ENCODE measurements around the gene SYT2.
"Not testable (repeated sequence)": the region's sequence is repeated elsewhere in the genome, so short reads cannot be mapped to it uniquely, and the experiment has no call there.

The SYT2 gene

GRCh38 chr1:202569393-202570322, 140.6 kb downstream of the SYT2 start:
- no peak for DNase-seq (ENCODE audit: low spot score)

- DNase-seq (ENCODE audit: low spot score) = no peak
Measured at GRCh38 chr1:202568826-202569225, 141.4 kb downstream of the SYT2 start.

- DNase-seq (ENCODE audit: low spot score) = no peak
Measured at GRCh38 chr1:202568410-202568809, 141.8 kb downstream of the SYT2 start.

- DNase-seq (ENCODE audit: low spot score) = no peak
Measured at GRCh38 chr1:202567738-202568137, 142.5 kb downstream of the SYT2 start.

- DNase-seq (ENCODE audit: low spot score) = no peak
Measured at GRCh38 chr1:202565890-202566602, 144.2 kb downstream of the SYT2 start.

- no peak for DNase-seq (ENCODE audit: low spot score)
Measured at GRCh38 chr1:202564958-202565495, 145.2 kb downstream of the SYT2 start.

- no peak for DNase-seq (ENCODE audit: low spot score)
Measured at GRCh38 chr1:202563818-202564217, 146.4 kb downstream of the SYT2 start.

GRCh38 chr1:202562444-202563060, 147.7 kb downstream of the SYT2 start:
- DNase-seq (ENCODE audit: low spot score) = no peak

- DNase-seq (ENCODE audit: low spot score) = no peak
Measured at GRCh38 chr1:202561726-202562443, 148.4 kb downstream of the SYT2 start.

- DNase-seq (ENCODE audit: low spot score) = no peak
Measured at GRCh38 chr1:202561240-202561639, 149.0 kb downstream of the SYT2 start.

- not testable (repeated sequence) for DNase-seq (ENCODE audit: low spot score)
Measured at GRCh38 chr1:202557662-202558061, 152.6 kb downstream of the SYT2 start.

- DNase-seq (ENCODE audit: low spot score) = not testable (repeated sequence)
Measured at GRCh38 chr1:202556037-202556436, 154.2 kb downstream of the SYT2 start.

- DNase-seq (ENCODE audit: low spot score) = not testable (repeated sequence)
Measured at GRCh38 chr1:202554619-202555018, 155.6 kb downstream of the SYT2 start.

- DNase-seq (ENCODE audit: low spot score) = peak; percentile 80
Measured at GRCh38 chr1:202553560-202554038, 156.7 kb downstream of the SYT2 start.

- DNase-seq (ENCODE audit: low spot score) = not testable (repeated sequence)
Measured at GRCh38 chr1:202553078-202553477, 157.2 kb downstream of the SYT2 start.

- not testable (repeated sequence) for DNase-seq (ENCODE audit: low spot score)
Measured at GRCh38 chr1:202552615-202553014, 157.6 kb downstream of the SYT2 start.

GRCh38 chr1:202551683-202552082, 158.6 kb downstream of the SYT2 start:
- DNase-seq (ENCODE audit: low spot score) = no peak

GRCh38 chr1:202550088-202550487, 160.2 kb downstream of the SYT2 start:
- DNase-seq (ENCODE audit: low spot score) = not testable (repeated sequence)

- DNase-seq (ENCODE audit: low spot score) = no peak
Measured at GRCh38 chr1:202547215-202547614, 163.0 kb downstream of the SYT2 start.

GRCh38 chr1:202546796-202547195, 163.5 kb downstream of the SYT2 start:
- DNase-seq (ENCODE audit: low spot score) = not testable (repeated sequence)

- DNase-seq (ENCODE audit: low spot score) = not testable (repeated sequence)
Measured at GRCh38 chr1:202546377-202546776, 163.9 kb downstream of the SYT2 start.
